Measurements from ENCODE around the gene SSTR1. TPM values are rescaled to one million over a fixed set of nuclear protein-coding genes. Genes with fewer than 3 reads are reported as not detected.
"Not testable (repeated sequence)": the region's sequence is repeated elsewhere in the genome, so short reads cannot be mapped to it uniquely, and the experiment has no call there.

SSTR1 gene
- total RNA-seq, 4 donors from 2014 or later, result 0.33 to 0.97 (median 0.58) TPM

GRCh38 chr14:38186216-38186615 lies 21.5 kb upstream of the SSTR1 start:
- H3K9me3 ChIP-seq, result no peaks in the 10 kb centered on the region
- H3K27ac ChIP-seq (replicated peaks in 1 of 4), result no peak overlapping the region
- no peak overlapping the region for H3K4me3 ChIP-seq
- H3K27me3 ChIP-seq, result no peaks in the 10 kb centered on the region
- 88% methylated on average over 1 of the region's 1 CpG for WGBS
- intact Hi-C loops (cut with DNase I), result no loop called here
- DNase-seq (ENCODE audit: extremely low spot score), result no peak
- H3K36me3 ChIP-seq, result no peaks in the 10 kb centered on the region
- H3K4me1 ChIP-seq, result no peaks in the 10 kb centered on the region
- no peak for TF ChIP-seq CTCF (IDR thresholded peaks at IDR 0.05)

GRCh38 chr14:38187528-38187927 lies 20.2 kb upstream of the SSTR1 start:
- DNase-seq (ENCODE audit: extremely low spot score), result no peak
- H3K27ac ChIP-seq (replicated peaks in 1 of 4), result no peak overlapping the region
- intact Hi-C loops (cut with DNase I), result no loop called here
- H3K4me3 ChIP-seq, result no peak overlapping the region
- TF ChIP-seq POLR2A (IDR thresholded peaks at IDR 0.05; ENCODE audit: low read depth), result no peak
- TF ChIP-seq EP300 (IDR thresholded peaks at IDR 0.05), result no peak
- no peak for TF ChIP-seq CTCF (IDR thresholded peaks at IDR 0.05)
- no peak for TF ChIP-seq POLR2AphosphoS5 (IDR thresholded peaks at IDR 0.05)
- no peaks in the 10 kb centered on the region for H3K4me1 ChIP-seq
- 86% methylated on average over 2 of the region's 2 CpGs for WGBS
- no peaks in the 10 kb centered on the region for H3K9me3 ChIP-seq
- H3K27me3 ChIP-seq, result no peaks in the 10 kb centered on the region
- no peaks in the 10 kb centered on the region for H3K36me3 ChIP-seq

GRCh38 chr14:38189930-38190726 lies 17.6 kb upstream of the SSTR1 start:
- no peak overlapping the region for H3K4me3 ChIP-seq
- H3K9me3 ChIP-seq, result no peaks in the 10 kb centered on the region
- intact Hi-C loops (cut with DNase I), result no loop called here
- no peak overlapping the region for H3K27ac ChIP-seq (replicated peaks in 1 of 4)
- no peaks in the 10 kb centered on the region for H3K36me3 ChIP-seq
- TF ChIP-seq POLR2AphosphoS5 (IDR thresholded peaks at IDR 0.05), result no peak
- TF ChIP-seq POLR2A (IDR thresholded peaks at IDR 0.05; ENCODE audit: low read depth), result no peak
- no peak for TF ChIP-seq EP300 (IDR thresholded peaks at IDR 0.05)
- TF ChIP-seq CTCF (IDR thresholded peaks at IDR 0.05), result no peak
- WGBS, result 85% methylated on average over 4 of the region's 4 CpGs
- DNase-seq (ENCODE audit: extremely low spot score), result no peak
- no peaks in the 10 kb centered on the region for H3K4me1 ChIP-seq
- no peaks in the 10 kb centered on the region for H3K27me3 ChIP-seq

- H3K36me3 ChIP-seq; H3K4me3 ChIP-seq; intact Hi-C loops (cut with DNase I); H3K4me1 ChIP-seq; H3K9me3 ChIP-seq; DNase-seq (ENCODE audit: extremely low spot score); H3K27me3 ChIP-seq; H3K27ac ChIP-seq (replicated peaks in 1 of 4): not testable (repeated sequence)
- WGBS, result 71% methylated on average over 10 of the region's 11 CpGs
Measured at GRCh38 chr14:38190846-38191245, 16.9 kb upstream of the SSTR1 start.

- H3K36me3 ChIP-seq; DNase-seq (ENCODE audit: extremely low spot score); H3K27me3 ChIP-seq; H3K4me3 ChIP-seq; H3K9me3 ChIP-seq; H3K4me1 ChIP-seq; H3K27ac ChIP-seq (replicated peaks in 1 of 4); intact Hi-C loops (cut with DNase I): not testable (repeated sequence)
- 63% methylated on average over 10 of the region's 10 CpGs for WGBS
Measured at GRCh38 chr14:38191491-38191890, 16.2 kb upstream of the SSTR1 start.

Data from esophagus muscularis mucosa (tissue), 4 donors.